ENCODE measurements around the gene MSRB1. TPM values are rescaled to one million over a fixed set of nuclear protein-coding genes. Genes with fewer than 3 reads are reported as not detected.
"Not testable (repeated sequence)": the region's sequence is repeated elsewhere in the genome, so short reads cannot be mapped to it uniquely, and the experiment has no call there.

The MSRB1 gene
- total RNA-seq, 2 experiments from 2014 or later, result 13.2 to 13.9 TPM

DNA sequence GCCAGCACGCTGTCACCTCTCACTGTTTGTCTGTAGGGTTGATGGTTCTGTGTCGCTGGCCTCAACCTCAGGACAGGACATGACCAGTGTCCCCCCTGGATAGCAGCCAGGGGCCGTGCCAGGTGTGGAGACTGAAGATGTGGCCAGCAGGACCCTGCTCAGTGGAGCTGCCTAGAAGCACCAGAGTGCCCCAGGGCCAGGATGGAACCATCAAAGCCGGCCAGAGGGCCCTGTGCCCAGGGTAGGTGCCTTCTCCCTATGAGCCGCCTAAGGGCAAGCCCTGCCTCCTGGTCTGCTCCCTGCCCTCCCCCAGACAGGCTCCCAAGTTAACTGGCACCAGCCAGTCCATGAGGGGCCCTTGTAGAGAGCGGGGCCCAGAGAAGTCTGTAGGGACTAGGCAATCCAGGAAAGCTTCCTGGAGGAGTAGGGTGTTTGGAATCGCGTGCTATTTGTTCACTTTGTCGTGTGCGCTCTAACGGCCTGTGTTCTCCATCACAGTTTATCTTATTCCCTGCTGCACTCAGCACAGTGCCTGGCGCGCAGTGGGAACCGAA is 15.8 kb upstream of the MSRB1 start:
- POLR2A ChIA-PET, result interaction anchor here (2.5 kb wide), 1 partner anchor 12 kb away, joined by 19 read pairs; the partner anchor contains the start of gene TBL3
- ATAC-seq (no peak), DNase-seq (no peak)
- no peaks in the 10 kb centered on the region for H3K27me3 Mint-ChIP-seq (ENCODE audit: low read depth)
- H3K27ac Mint-ChIP-seq, result peak overlapping the region; percentile 95
- H3K36me3 Mint-ChIP-seq (ENCODE audit: low read depth), result peaks cover 36% of the 10 kb centered on the region
- CTCF ChIA-PET, result no interaction called here
- H3K4me1 Mint-ChIP-seq (ENCODE audit: low read depth), result peaks cover 40% of the 10 kb centered on the region
- no peaks in the 10 kb centered on the region for H3K9me3 Mint-ChIP-seq (ENCODE audit: insufficient read depth)
- H3K4me3 Mint-ChIP-seq, result peak overlapping the region; percentile 95

DNA sequence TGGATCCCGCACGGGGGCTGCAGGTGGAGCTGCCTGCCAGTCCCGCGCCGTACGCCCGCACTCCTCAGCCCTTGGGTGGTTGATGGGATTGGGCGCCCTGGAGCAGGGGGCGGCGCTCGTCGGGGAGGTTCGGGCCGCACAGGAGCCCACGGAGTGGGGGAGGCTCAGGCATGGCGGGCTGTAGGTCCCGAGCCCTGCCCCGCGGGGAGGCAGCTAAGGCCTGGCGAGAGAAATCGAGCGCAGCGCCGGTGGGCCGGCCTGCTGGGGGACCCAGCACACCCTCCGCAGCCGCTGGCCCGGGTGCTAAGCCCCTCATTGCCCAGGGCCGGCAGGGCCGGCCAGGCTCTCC is 15.1 kb upstream of the MSRB1 start:
- H3K9me3 Mint-ChIP-seq (ENCODE audit: insufficient read depth); ATAC-seq; CTCF ChIA-PET; H3K27me3 Mint-ChIP-seq (ENCODE audit: low read depth); POLR2A ChIA-PET; H3K27ac Mint-ChIP-seq; H3K4me3 Mint-ChIP-seq; DNase-seq: not testable (repeated sequence)
- Mint-ChIP-seq H3K36me3 (ENCODE audit: low read depth) (peaks cover 29% of the 10 kb centered on the region), H3K4me1 (ENCODE audit: low read depth) (peaks cover 35% of the 10 kb centered on the region)

DNA sequence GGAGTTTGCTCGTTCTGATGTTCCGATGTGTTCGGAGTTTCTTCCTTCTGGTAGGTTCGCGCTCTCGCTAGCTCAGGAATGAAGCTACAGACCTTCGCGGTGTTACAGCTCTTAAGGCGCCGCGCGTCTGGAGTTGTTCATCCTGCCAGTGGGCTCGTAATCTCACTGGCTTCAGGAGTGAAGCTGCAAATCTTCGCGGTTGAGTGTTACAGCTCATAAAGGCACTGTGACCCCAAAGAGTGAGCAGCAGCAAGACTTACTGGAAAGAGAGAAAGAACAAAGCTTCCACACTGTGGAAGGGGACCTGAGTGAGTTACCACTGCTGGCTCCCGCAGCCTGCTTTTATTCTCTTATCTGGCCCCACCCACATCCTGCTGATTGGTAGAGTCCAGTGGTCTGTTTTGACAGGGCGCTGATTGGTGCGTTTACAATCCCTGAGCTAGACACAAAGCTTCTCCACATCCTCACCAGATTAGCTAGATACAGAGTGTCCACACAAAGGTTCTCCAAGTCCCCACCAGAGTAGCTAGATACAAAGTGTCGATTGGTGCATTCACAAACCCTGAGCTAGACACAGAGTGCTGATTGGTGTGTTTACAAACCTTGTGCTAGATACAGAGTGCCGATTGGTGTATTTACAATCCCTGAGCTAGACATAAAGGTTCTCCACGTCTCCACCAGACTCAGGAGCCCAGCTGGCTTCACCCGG is 14.6 kb upstream of the MSRB1 start:
- Mint-ChIP-seq H3K36me3 (ENCODE audit: low read depth) (peaks cover 24% of the 10 kb centered on the region), H3K4me1 (ENCODE audit: low read depth) (peaks cover 30% of the 10 kb centered on the region)
- ATAC-seq; H3K9me3 Mint-ChIP-seq (ENCODE audit: insufficient read depth); H3K27ac Mint-ChIP-seq; CTCF ChIA-PET; POLR2A ChIA-PET; DNase-seq; H3K27me3 Mint-ChIP-seq (ENCODE audit: low read depth); H3K4me3 Mint-ChIP-seq: not testable (repeated sequence)

DNA sequence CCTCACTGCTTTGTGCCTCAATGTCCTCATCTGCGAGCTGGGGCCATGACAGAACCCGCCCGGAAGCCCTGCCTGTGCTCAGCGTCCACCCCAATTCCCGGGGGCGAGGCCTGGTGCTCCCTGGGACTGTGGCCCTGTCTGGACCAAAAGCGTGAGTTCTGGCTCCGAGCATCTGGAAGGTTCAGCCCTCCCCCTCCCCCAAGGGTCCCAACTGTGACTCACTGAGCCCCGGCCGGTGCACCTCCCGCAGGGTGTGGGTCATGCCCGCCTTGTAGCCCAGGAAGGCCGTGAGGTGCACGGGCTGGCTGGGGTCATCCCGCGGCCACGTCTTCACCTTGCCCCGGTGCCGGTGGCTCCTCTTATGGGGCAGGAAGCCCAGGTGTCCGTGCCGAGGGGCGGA is 10.7 kb upstream of the MSRB1 start:
- H3K4me1 Mint-ChIP-seq (ENCODE audit: low read depth), result no peaks in the 10 kb centered on the region
- H3K27me3 Mint-ChIP-seq (ENCODE audit: low read depth), result no peaks in the 10 kb centered on the region
- POLR2A ChIA-PET, result interaction anchor here (3.4 kb wide), 1 partner anchor 12 kb away, joined by 14 read pairs; the partner anchor contains the start of gene RPS2
- CTCF ChIA-PET, result no interaction called here
- no peak overlapping the region for H3K27ac Mint-ChIP-seq
- H3K9me3 Mint-ChIP-seq (ENCODE audit: insufficient read depth), result no peaks in the 10 kb centered on the region
- no peak for ATAC-seq
- H3K4me3 Mint-ChIP-seq, result no peak overlapping the region
- no peak for DNase-seq
- H3K36me3 Mint-ChIP-seq (ENCODE audit: low read depth), result no peaks in the 10 kb centered on the region

DNA sequence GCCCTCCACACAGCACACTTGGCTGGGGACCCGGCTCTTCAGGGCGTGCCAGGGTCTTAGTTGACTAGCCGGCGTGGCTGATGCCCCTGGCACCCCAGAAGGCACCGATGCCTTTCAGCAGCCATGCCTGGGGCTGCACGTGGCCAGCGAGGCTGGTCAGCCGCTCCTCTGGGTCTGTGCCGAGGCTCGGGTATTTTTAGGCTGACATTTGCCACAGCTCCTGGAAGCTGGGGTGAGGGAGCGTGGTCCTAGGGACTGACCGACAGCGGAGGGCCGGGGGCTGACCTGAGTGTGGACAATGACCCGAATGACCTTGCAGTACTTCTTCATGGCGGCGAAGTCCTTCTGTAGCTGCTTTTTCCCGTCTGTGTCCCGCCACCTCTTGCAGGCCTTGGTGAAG is 7.6 kb upstream of the MSRB1 start:
- no peaks in the 10 kb centered on the region for H3K4me1 Mint-ChIP-seq (ENCODE audit: low read depth)
- no peaks in the 10 kb centered on the region for H3K27me3 Mint-ChIP-seq (ENCODE audit: low read depth)
- DNase-seq (no peak), ATAC-seq (no peak)
- CTCF ChIA-PET, result no interaction called here
- no peaks in the 10 kb centered on the region for H3K9me3 Mint-ChIP-seq (ENCODE audit: insufficient read depth)
- H3K4me3 Mint-ChIP-seq, result no peak overlapping the region
- POLR2A ChIA-PET, result interaction anchor here (1.8 to 3.4 kb wide), 2 partner anchors 10 to 15 kb away, joined by 8 to 14 read pairs; partner anchors contain the start of genes NDUFB10 and RPS2
- no peaks in the 10 kb centered on the region for H3K36me3 Mint-ChIP-seq (ENCODE audit: low read depth)
- no peak overlapping the region for H3K27ac Mint-ChIP-seq

DNA sequence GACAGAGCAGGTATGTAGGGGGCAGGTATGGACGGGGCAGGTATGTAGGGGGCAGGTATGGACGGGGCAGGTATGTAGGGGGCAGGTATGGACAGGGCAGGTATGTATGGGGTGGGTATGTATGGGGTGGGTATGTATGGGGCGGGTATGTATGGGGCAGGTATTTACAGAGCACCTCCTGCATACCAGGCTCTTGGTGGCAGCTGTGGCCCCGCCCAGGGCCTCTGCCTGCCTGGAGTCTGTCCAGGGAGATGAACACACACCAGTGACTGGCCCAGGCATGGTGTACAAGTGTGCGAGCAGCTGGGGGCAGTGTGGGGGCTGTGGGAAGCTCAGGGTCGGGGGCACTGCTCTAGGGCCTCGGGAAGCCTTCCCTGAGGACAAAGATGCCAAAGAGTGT is 7.0 kb upstream of the MSRB1 start:
- no peaks in the 10 kb centered on the region for H3K36me3 Mint-ChIP-seq (ENCODE audit: low read depth)
- no peaks in the 10 kb centered on the region for H3K27me3 Mint-ChIP-seq (ENCODE audit: low read depth)
- ATAC-seq (no peak), DNase-seq (no peak)
- no peaks in the 10 kb centered on the region for H3K9me3 Mint-ChIP-seq (ENCODE audit: insufficient read depth)
- no peak overlapping the region for H3K27ac Mint-ChIP-seq
- no peaks in the 10 kb centered on the region for H3K4me1 Mint-ChIP-seq (ENCODE audit: low read depth)
- no peak overlapping the region for H3K4me3 Mint-ChIP-seq
- ChIA-PET POLR2A (interaction anchor here (1.8 to 3.4 kb wide), 2 partner anchors 10 to 15 kb away, joined by 8 to 14 read pairs; partner anchors contain the start of genes NDUFB10 and RPS2), CTCF (no interaction called here)

DNA sequence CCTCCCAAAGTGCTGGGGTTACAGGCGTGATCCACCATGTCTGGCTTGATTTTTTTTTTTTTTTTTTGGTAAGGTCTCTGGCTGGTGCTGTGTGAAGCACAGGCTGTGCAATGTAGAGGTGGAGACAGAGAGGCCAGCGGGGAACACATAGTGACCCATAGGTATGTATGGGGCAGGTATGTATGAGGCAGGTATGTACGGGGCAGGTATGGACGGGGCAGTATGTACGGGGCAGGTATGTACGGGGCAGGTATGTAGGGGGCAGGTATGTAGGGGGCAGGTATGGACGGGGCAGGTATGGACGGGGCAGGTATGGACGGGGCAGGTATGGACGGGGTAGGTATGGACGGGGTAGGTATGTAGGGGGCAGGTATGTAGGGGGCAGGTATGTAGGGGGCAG is 6.5 kb upstream of the MSRB1 start:
- Mint-ChIP-seq H3K27ac (no peak overlapping the region), H3K36me3 (ENCODE audit: low read depth) (no peaks in the 10 kb centered on the region), H3K4me3 (no peak overlapping the region), H3K27me3 (ENCODE audit: low read depth) (no peaks in the 10 kb centered on the region), H3K4me1 (ENCODE audit: low read depth) (peaks cover 2% of the 10 kb centered on the region), H3K9me3 (ENCODE audit: insufficient read depth) (no peaks in the 10 kb centered on the region)
- ChIA-PET CTCF (no interaction called here), POLR2A (no interaction called here)
- DNase-seq (no peak), ATAC-seq (no peak)

DNA sequence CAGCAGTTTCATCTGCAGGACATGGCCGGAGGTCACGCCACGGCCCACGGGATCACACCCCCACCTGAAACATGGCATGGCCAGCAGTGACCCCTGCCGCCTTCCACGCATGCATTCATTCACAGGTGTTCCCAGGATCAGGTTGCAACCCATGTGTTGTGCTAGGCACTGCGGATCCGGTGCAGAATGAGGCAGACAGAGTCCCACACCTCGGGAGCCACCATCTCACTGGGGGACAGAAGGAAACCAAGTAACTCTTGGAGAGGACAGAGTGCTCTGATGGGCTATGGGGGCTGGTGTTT is 4.3 kb upstream of the MSRB1 start:
- peaks cover 17% of the 10 kb centered on the region for H3K4me1 Mint-ChIP-seq (ENCODE audit: low read depth)
- H3K27me3 Mint-ChIP-seq (ENCODE audit: low read depth), result no peaks in the 10 kb centered on the region
- H3K9me3 Mint-ChIP-seq (ENCODE audit: insufficient read depth), result no peaks in the 10 kb centered on the region
- no peak for DNase-seq
- POLR2A ChIA-PET, result no interaction called here
- H3K27ac Mint-ChIP-seq, result no peak overlapping the region
- H3K36me3 Mint-ChIP-seq (ENCODE audit: low read depth), result no peaks in the 10 kb centered on the region
- no peak overlapping the region for H3K4me3 Mint-ChIP-seq
- CTCF ChIA-PET, result interaction anchor here (0.8 kb wide), 1 partner anchor 57 kb away, joined by 3 read pairs; no protein-coding TSS in a partner anchor
- no peak for ATAC-seq

DNA sequence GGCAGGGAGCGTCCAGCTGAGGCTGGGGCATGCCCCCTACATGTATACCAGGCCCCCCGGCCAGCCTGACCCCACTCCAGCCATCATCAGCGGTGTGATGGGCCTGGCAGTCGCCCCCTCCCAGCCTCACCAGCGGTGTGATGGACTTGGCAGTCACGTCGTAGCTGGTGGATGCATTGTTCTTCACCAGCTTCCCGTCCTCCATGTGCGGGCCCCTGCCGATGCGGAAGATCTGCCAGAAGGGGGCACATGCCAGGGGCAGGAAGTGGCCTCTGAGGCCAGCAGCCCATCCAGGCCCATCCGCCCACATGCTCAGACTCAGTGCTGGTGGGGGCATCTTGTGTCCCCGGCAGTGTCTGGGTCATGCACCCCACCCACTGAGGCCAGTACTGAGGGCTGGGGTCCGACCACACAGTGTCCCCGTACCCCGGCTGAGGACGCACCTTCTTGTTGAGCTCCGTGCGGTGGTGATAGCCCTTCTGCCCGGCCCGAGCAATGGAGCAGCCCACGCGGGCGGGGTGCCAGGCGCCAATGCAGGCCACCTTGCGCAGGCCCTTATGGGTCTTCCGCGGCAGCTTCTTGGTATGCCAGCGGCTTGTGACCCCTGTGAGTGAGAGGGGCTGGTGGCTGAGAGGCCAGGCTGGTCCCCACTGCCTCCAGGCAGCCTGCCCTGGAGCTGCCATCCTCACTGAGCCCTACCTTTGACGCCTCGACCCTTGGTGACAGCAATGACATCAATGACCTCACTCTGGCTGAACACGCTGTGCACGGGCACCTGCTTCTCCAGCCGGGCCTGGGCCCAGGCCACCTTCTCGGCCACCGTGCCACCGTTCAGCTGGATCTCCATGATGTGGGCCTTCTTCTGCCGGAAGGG is 3.7 kb upstream of the MSRB1 start:
- no peaks in the 10 kb centered on the region for H3K36me3 Mint-ChIP-seq (ENCODE audit: low read depth)
- H3K27ac Mint-ChIP-seq, result no peak overlapping the region
- no peaks in the 10 kb centered on the region for H3K27me3 Mint-ChIP-seq (ENCODE audit: low read depth)
- ChIA-PET CTCF (interaction anchor here (0.8 kb wide), 1 partner anchor 57 kb away, joined by 3 read pairs; no protein-coding TSS in a partner anchor), POLR2A (no interaction called here)
- ATAC-seq, result no peak
- peaks cover 23% of the 10 kb centered on the region for H3K4me1 Mint-ChIP-seq (ENCODE audit: low read depth)
- no peak for DNase-seq
- H3K4me3 Mint-ChIP-seq, result no peak overlapping the region
- H3K9me3 Mint-ChIP-seq (ENCODE audit: insufficient read depth), result no peaks in the 10 kb centered on the region

DNA sequence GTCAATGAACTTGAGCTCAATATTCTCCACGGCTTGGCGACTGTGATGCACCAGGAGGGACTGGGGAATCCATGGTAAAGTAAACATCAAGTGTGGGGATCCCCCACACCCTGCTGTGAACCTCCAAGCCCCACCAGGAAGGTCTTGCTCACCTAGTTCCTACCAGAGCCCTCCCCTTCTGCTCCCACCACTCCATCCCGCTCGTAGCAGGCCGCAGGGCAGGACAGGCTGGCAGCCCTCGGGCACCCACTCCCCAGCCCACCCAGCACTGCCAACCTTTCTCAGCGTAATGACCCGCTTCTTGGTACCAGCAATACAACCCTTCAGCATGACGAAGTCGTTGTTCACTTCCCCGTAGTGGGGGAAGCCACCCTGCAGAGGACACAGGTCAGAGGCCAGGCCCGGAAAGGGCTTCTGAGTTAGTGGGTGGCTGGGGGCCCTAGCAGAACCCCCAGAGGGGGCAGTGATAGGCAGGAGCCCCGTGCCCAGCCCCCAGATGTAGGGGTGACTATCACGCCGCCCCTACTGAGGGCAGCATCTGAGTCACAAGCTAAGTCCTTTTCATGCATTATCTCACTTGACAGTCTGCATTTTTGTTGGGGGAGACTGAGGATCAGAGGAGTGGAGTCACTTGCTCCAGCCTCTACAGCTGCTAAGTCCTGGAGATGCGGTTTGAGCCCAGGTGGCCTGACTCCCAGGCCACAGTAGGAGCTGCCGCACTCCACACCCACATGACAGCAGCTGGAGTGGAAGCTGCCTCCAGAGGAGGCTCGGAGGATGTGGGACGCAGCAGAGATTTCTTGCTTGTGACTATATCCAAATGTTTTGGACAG is 2.8 kb upstream of the MSRB1 start:
- ATAC-seq, result no peak
- Mint-ChIP-seq H3K36me3 (ENCODE audit: low read depth) (no peaks in the 10 kb centered on the region), H3K27me3 (ENCODE audit: low read depth) (no peaks in the 10 kb centered on the region), H3K9me3 (ENCODE audit: insufficient read depth) (no peaks in the 10 kb centered on the region), H3K27ac (no peak overlapping the region), H3K4me3 (no peak overlapping the region), H3K4me1 (ENCODE audit: low read depth) (peaks cover 29% of the 10 kb centered on the region)
- ChIA-PET POLR2A (interaction anchor here (0.6 kb wide), 1 partner anchor 19 kb away, joined by 3 read pairs; the partner anchor contains the start of gene RPS2), CTCF (no interaction called here)
- DNase-seq, result no peak

DNA sequence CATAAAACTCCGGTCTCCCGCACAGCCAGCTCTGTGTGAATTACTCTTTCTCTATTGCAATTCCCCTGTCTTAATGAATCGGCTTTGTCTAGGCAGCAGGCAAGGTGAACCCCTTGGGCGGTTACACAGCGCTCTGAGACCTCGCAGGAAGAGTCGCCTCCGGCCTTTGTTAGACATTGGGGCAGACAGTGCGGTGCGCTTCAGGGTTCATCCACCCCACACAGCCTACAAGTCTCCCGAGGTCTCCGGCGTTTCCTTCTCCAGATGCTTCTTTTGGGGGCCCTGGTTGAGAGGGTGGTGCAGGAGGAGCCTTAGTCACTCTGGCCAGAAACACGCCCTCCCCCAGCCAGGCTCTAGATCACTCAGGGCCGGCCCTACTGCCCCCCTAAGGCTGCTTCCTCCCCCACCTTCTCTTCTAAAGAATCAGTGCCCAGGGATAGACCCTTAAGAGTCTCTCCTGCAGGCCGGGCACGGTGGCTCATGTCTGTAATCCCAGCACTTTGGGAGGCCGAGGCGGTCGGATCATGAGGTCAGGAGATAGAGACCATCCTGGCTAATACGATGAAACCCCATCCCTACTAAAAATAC is 1.7 kb upstream of the MSRB1 start:
- no peak for ATAC-seq
- ChIA-PET CTCF (no interaction called here), POLR2A (interaction anchor here (0.6 to 2.1 kb wide), 3 partner anchors 20 to 262 kb away, joined by 3 to 10 read pairs (median 3); partner anchors contain the start of gene RPS2)
- Mint-ChIP-seq H3K36me3 (ENCODE audit: low read depth) (no peaks in the 10 kb centered on the region), H3K4me1 (ENCODE audit: low read depth) (peaks cover 29% of the 10 kb centered on the region), H3K9me3 (ENCODE audit: insufficient read depth) (no peaks in the 10 kb centered on the region), H3K4me3 (peak overlapping the region; percentile 34), H3K27me3 (ENCODE audit: low read depth) (no peaks in the 10 kb centered on the region), H3K27ac (peak overlapping the region; percentile 25)
- no peak for DNase-seq
